ENCODE data around the gene PEX11B. TPM values are rescaled to one million over a fixed set of nuclear protein-coding genes. Genes with fewer than 3 reads are reported as not detected.
A peak's percentile ranks its signal among the peaks of the same experiment; 100 is the strongest.

The PEX11B gene
- total RNA-seq, 3 donors from 2014 or later (not counting 1 experiment from before 2014, with no cell fraction given): 20.6 to 26.0 (median 24.9) TPM

DNA sequence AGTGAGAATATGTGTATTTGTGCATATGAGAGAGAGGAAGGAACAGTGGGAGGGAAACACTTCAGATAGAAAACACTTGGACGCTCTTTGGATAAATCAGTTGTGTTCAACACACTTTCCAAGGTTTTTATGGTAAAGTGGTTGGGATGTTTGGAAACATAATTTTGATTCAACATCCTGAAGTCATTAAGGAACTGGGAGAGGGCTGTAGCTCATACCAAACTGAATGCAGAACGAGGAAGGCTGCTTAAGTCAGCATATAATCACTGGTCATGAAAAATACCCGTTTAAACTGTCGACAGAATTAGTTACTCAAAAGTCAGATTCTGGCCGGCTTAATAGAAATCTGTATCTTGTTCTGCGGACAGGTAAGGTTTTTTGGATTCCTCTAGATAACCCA is 24.4 kb upstream of the PEX11B start:
- Histone ChIP-seq H3K4me3 (ENCODE audit: low read length) (no peak overlapping the region), H3K36me3 (ENCODE audit: control insufficient read depth, insufficient read depth, low read length) (peaks cover 20% of the 10 kb centered on the region), H3K27ac (ENCODE audit: low read length) (no peak overlapping the region), H3K27me3 (ENCODE audit: control insufficient read depth, insufficient read depth, low read length) (no peaks in the 10 kb centered on the region), H3K9me3 (ENCODE audit: control insufficient read depth, insufficient read depth, low read length) (no peaks in the 10 kb centered on the region), H3K4me1 (ENCODE audit: control insufficient read depth, insufficient read depth, low read length) (no peaks in the 10 kb centered on the region)
- DNase-seq: no peak
- Mint-ChIP-seq H3K4me1 (peaks cover 5% of the 10 kb centered on the region in 2 donors), H3K27me3 (ENCODE audit: low read depth in 2 of 2) (no peaks in the 10 kb centered on the region), H3K36me3 (peaks cover 14% of the 10 kb centered on the region), H3K27ac (no peak overlapping the region), H3K4me3 (no peak overlapping the region), H3K9me3 (no peaks in the 10 kb centered on the region)
- TF ChIP-seq, protein P1, sequence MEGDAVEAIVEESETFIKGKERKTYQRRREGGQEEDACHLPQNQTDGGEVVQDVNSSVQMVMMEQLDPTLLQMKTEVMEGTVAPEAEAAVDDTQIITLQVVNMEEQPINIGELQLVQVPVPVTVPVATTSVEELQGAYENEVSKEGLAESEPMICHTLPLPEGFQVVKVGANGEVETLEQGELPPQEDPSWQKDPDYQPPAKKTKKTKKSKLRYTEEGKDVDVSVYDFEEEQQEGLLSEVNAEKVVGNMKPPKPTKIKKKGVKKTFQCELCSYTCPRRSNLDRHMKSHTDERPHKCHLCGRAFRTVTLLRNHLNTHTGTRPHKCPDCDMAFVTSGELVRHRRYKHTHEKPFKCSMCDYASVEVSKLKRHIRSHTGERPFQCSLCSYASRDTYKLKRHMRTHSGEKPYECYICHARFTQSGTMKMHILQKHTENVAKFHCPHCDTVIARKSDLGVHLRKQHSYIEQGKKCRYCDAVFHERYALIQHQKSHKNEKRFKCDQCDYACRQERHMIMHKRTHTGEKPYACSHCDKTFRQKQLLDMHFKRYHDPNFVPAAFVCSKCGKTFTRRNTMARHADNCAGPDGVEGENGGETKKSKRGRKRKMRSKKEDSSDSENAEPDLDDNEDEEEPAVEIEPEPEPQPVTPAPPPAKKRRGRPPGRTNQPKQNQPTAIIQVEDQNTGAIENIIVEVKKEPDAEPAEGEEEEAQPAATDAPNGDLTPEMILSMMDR (IDR thresholded peaks at IDR 0.05): no peak
- intact Hi-C loops (cut with micrococcal nuclease): no loop called here
- WGBS (ENCODE audit: insufficient coverage): 98% methylated on average over 6 of the region's 6 CpGs
- ATAC-seq: no peak

DNA sequence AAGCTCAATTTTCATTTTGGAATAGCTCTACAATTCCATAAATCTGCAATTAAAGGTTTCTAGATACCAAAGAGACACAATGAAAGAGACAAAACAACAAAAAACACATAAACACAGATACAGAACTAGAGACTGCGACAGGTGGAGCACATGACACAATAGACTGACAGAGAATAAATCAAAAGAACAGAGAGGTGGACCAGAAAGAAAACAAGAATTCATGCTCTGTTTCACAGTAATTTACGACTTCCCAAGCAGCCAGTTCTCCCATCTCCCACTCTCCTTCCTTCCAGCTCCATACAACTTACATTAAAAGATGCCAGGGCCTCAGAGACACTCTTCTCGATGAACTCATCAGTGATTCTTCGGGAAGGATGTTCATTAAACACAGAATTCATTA is 23.9 kb upstream of the PEX11B start:
- H3K9me3 Mint-ChIP-seq: no peaks in the 10 kb centered on the region
- no peak overlapping the region for H3K27ac Mint-ChIP-seq
- no peaks in the 10 kb centered on the region for H3K27me3 Mint-ChIP-seq (ENCODE audit: low read depth in 2 of 2)
- ATAC-seq: no peak
- no peak for DNase-seq
- Histone ChIP-seq H3K9me3 (ENCODE audit: control insufficient read depth, insufficient read depth, low read length) (no peaks in the 10 kb centered on the region), H3K4me3 (ENCODE audit: low read length) (no peak overlapping the region), H3K36me3 (ENCODE audit: control insufficient read depth, insufficient read depth, low read length) (peaks cover 20% of the 10 kb centered on the region), H3K27ac (ENCODE audit: low read length) (no peak overlapping the region), H3K4me1 (ENCODE audit: control insufficient read depth, insufficient read depth, low read length) (no peaks in the 10 kb centered on the region), H3K27me3 (ENCODE audit: control insufficient read depth, insufficient read depth, low read length) (no peaks in the 10 kb centered on the region)
- peaks cover 5% of the 10 kb centered on the region in 2 donors for H3K4me1 Mint-ChIP-seq
- intact Hi-C loops (cut with micrococcal nuclease): no loop called here
- TF ChIP-seq, protein P1 (IDR thresholded peaks at IDR 0.05): no peak
- H3K36me3 Mint-ChIP-seq: peaks cover 14% of the 10 kb centered on the region
- no peak overlapping the region for H3K4me3 Mint-ChIP-seq
- 96% methylated on average over 4 of the region's 4 CpGs for WGBS (ENCODE audit: insufficient coverage)

GRCh38 chr1:145937436-145937835 is 18.9 kb upstream of the PEX11B start:
- no peaks in the 10 kb centered on the region for H3K27me3 Mint-ChIP-seq (ENCODE audit: low read depth in 2 of 2)
- H3K27me3 ChIP-seq (ENCODE audit: control insufficient read depth, insufficient read depth, low read length): no peaks in the 10 kb centered on the region
- peaks cover 24% of the 10 kb centered on the region for H3K36me3 ChIP-seq (ENCODE audit: control insufficient read depth, insufficient read depth, low read length)
- peaks cover 13% of the 10 kb centered on the region for H3K36me3 Mint-ChIP-seq
- no peak overlapping the region for H3K27ac ChIP-seq (ENCODE audit: low read length)
- H3K9me3 ChIP-seq (ENCODE audit: control insufficient read depth, insufficient read depth, low read length): no peaks in the 10 kb centered on the region
- H3K9me3 Mint-ChIP-seq: no peaks in the 10 kb centered on the region
- H3K4me3 ChIP-seq (ENCODE audit: low read length): no peak overlapping the region
- H3K4me3 Mint-ChIP-seq: no peak overlapping the region
- DNase-seq (no peak), ATAC-seq (no peak)
- WGBS (ENCODE audit: insufficient coverage): 100% methylated on average over 1 of the region's 1 CpG
- intact Hi-C loops (cut with micrococcal nuclease): no loop called here
- peaks cover 14 to 18% of the 10 kb centered on the region in 2 donors for H3K4me1 Mint-ChIP-seq
- peaks cover 10% of the 10 kb centered on the region for H3K4me1 ChIP-seq (ENCODE audit: control insufficient read depth, insufficient read depth, low read length)
- TF ChIP-seq, protein P1 (IDR thresholded peaks at IDR 0.05): no peak
- no peak overlapping the region for H3K27ac Mint-ChIP-seq

DNA sequence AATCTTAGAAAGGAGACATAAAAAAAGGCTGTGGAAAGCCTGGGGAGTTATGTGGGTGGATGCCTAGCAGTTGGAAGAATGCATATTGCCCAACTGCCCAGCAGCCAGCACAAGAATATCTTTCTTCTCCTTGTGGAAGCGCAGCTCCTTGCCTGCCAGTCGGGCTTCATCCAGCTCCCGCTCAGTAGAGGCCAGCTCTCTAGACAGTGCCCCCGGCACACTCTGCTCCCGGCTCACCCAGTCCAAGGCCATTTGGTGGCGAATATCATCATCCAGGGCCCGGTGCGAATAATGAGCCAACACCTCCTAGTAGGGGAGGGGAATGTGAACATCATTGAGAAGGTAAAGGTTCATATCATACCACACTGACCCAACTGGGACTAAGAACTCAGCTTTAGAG is 17.7 kb upstream of the PEX11B start:
- peaks cover 19% of the 10 kb centered on the region for H3K36me3 ChIP-seq (ENCODE audit: control insufficient read depth, insufficient read depth, low read length)
- H3K9me3 ChIP-seq (ENCODE audit: control insufficient read depth, insufficient read depth, low read length): no peaks in the 10 kb centered on the region
- H3K4me1 ChIP-seq (ENCODE audit: control insufficient read depth, insufficient read depth, low read length): peaks cover 18% of the 10 kb centered on the region
- peaks cover 8% of the 10 kb centered on the region for H3K36me3 Mint-ChIP-seq
- no peak for DNase-seq
- TF ChIP-seq, protein P1 (IDR thresholded peaks at IDR 0.05): no peak
- no peaks in the 10 kb centered on the region for H3K27me3 Mint-ChIP-seq (ENCODE audit: low read depth in 2 of 2)
- no peaks in the 10 kb centered on the region for H3K9me3 Mint-ChIP-seq
- no peak for ATAC-seq
- H3K27ac Mint-ChIP-seq: peak overlapping the region in 1 of 2 donors; percentile 19
- whole genome bisulfite sequencing (ENCODE audit: insufficient coverage): 100% methylated on average over 5 of the region's 8 CpGs
- no peak overlapping the region for H3K4me3 Mint-ChIP-seq
- H3K4me1 Mint-ChIP-seq: peaks cover 24 to 25% of the 10 kb centered on the region in 2 donors
- H3K27me3 ChIP-seq (ENCODE audit: control insufficient read depth, insufficient read depth, low read length): no peaks in the 10 kb centered on the region
- intact Hi-C loops (cut with micrococcal nuclease): no loop called here
- no peak overlapping the region for H3K27ac ChIP-seq (ENCODE audit: low read length)
- H3K4me3 ChIP-seq (ENCODE audit: low read length): no peak overlapping the region

Data from natural killer cell (primary cell).